ENCODE data around the gene PDHA1. TPM values are rescaled to one million over a fixed set of nuclear protein-coding genes. Genes with fewer than 3 reads are reported as not detected.

PDHA1 gene
- total RNA-seq, 2 donors from 2014 or later = 30.7 to 53.1 TPM

- TF ChIP-seq, protein P1, sequence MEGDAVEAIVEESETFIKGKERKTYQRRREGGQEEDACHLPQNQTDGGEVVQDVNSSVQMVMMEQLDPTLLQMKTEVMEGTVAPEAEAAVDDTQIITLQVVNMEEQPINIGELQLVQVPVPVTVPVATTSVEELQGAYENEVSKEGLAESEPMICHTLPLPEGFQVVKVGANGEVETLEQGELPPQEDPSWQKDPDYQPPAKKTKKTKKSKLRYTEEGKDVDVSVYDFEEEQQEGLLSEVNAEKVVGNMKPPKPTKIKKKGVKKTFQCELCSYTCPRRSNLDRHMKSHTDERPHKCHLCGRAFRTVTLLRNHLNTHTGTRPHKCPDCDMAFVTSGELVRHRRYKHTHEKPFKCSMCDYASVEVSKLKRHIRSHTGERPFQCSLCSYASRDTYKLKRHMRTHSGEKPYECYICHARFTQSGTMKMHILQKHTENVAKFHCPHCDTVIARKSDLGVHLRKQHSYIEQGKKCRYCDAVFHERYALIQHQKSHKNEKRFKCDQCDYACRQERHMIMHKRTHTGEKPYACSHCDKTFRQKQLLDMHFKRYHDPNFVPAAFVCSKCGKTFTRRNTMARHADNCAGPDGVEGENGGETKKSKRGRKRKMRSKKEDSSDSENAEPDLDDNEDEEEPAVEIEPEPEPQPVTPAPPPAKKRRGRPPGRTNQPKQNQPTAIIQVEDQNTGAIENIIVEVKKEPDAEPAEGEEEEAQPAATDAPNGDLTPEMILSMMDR (IDR thresholded peaks at IDR 0.05) = no peak
- no peak for TF ChIP-seq POLR2A (IDR thresholded peaks at IDR 0.05)
- no peak for TF ChIP-seq POLR2AphosphoS5 (IDR thresholded peaks at IDR 0.05)
- no peaks in the 10 kb centered on the region for H3K9me3 ChIP-seq
Observed at GRCh38 chrX:19344661-19345060, 934 bp downstream of the PDHA1 start.

DNA sequence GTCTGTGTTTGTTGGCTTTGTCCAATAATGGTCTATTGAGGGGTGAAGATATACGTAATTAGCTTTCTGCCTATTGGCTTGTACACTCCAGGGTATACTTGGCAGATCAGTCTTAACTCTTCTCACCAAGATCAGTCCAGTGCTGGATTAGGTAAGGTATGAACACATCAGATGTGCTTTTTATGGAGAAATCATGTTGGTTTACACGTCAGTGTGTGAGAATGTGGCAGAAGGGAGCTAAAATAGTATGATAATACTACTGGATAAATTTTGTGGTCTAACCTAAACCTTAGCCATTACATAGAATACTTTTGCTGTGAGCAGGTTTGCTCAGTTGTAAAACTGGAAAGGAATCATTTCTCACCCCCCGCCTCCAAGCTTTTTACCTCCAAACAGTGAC, 4.2 kb downstream of the PDHA1 start:
- intact Hi-C loops (cut with DNase I) = loop anchor here (10.0 kb wide), 1 partner anchor 363 kb away; the partner anchor contains the start of gene PHKA2
- no peak for DNase-seq (ENCODE audit: low spot score)

More at GRCh38 chrX:19344661-19345060, 934 bp downstream of the PDHA1 start:
- H3K4me1 ChIP-seq (replicated peaks) = no peaks in the 10 kb centered on the region
- H3K27ac ChIP-seq = peak overlapping the region in 1 of 2 donors; percentile 88
- 3% methylated on average over 10 of the region's 10 CpGs for WGBS
- peak overlapping the region; percentile 61 to 64 for H3K4me3 ChIP-seq
- intact Hi-C loops (cut with DNase I) = loop anchor here (10.0 kb wide), 1 partner anchor 360 kb away; the partner anchor contains the start of gene PHKA2
- no peaks in the 10 kb centered on the region for H3K27me3 ChIP-seq (replicated peaks; ENCODE audit: insufficient read depth)
- no peak for DNase-seq (ENCODE audit: low spot score)
- no peaks in the 10 kb centered on the region for H3K36me3 ChIP-seq

GRCh38 chrX:19349264-19349663, 5.5 kb downstream of the PDHA1 start:
- TF ChIP-seq, protein P1 (IDR thresholded peaks at IDR 0.05) = no peak
- TF ChIP-seq POLR2A (IDR thresholded peaks at IDR 0.05) (no peak), POLR2AphosphoS5 (IDR thresholded peaks at IDR 0.05) (no peak)
- Histone ChIP-seq H3K4me3 (no peak overlapping the region), H3K4me1 (replicated peaks) (no peaks in the 10 kb centered on the region), H3K27me3 (replicated peaks; ENCODE audit: insufficient read depth) (no peaks in the 10 kb centered on the region), H3K9me3 (no peaks in the 10 kb centered on the region), H3K36me3 (no peaks in the 10 kb centered on the region), H3K27ac (no peak overlapping the region)
- DNase-seq (ENCODE audit: low spot score) = no peak
- 86% methylated on average over 2 of the region's 2 CpGs for WGBS
- intact Hi-C loops (cut with DNase I) = loop anchor here (10.0 kb wide), 1 partner anchor 364 kb away; the partner anchor contains the start of gene PHKA2

More for the DNA sequence above, 4.2 kb downstream of the PDHA1 start:
- no peak for TF ChIP-seq POLR2AphosphoS5 (IDR thresholded peaks at IDR 0.05)
- no peak for TF ChIP-seq POLR2A (IDR thresholded peaks at IDR 0.05)
- TF ChIP-seq, protein P1 (IDR thresholded peaks at IDR 0.05) = no peak
- Histone ChIP-seq H3K4me1 (replicated peaks) (no peaks in the 10 kb centered on the region), H3K27me3 (replicated peaks; ENCODE audit: insufficient read depth) (no peaks in the 10 kb centered on the region), H3K9me3 (no peaks in the 10 kb centered on the region), H3K27ac (no peak overlapping the region), H3K4me3 (no peak overlapping the region), H3K36me3 (no peaks in the 10 kb centered on the region)
- 82% methylated on average over 3 of the region's 3 CpGs for WGBS

DNA sequence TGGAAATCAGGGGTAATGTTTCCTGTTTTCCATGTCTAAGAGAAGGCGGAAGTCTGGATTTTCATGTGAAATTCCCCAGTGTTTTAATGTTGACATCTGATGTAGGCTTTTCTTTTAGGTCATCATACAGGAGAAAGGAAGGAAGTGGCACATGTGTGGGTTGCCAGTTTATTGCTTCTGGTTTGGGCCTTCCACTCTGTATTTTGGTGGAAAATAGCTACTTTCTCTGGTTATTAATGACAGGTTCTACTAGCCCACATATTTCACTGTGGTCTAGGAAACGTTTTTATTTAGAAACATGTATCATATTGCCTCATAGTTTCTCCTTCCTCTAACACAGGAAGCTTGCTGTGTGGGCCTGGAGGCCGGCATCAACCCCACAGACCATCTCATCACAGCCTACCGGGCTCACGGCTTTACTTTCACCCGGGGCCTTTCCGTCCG, 7.2 kb downstream of the PDHA1 start:
- Histone ChIP-seq H3K27me3 (replicated peaks; ENCODE audit: insufficient read depth) (no peaks in the 10 kb centered on the region), H3K36me3 (no peaks in the 10 kb centered on the region), H3K27ac (no peak overlapping the region), H3K4me3 (no peak overlapping the region), H3K9me3 (no peaks in the 10 kb centered on the region), H3K4me1 (replicated peaks) (no peaks in the 10 kb centered on the region)
- intact Hi-C loops (cut with DNase I) = no loop called here
- TF ChIP-seq, protein P1 (IDR thresholded peaks at IDR 0.05) = no peak
- TF ChIP-seq POLR2A (IDR thresholded peaks at IDR 0.05) = no peak
- no peak for TF ChIP-seq POLR2AphosphoS5 (IDR thresholded peaks at IDR 0.05)
- WGBS = 92% methylated on average over 8 of the region's 8 CpGs
- DNase-seq (ENCODE audit: low spot score) = no peak

GRCh38 chrX:19354625-19355024, 10.9 kb downstream of the PDHA1 start:
- intact Hi-C loops (cut with DNase I) = no loop called here
- Histone ChIP-seq H3K4me3 (no peak overlapping the region), H3K9me3 (no peaks in the 10 kb centered on the region), H3K4me1 (replicated peaks) (no peaks in the 10 kb centered on the region), H3K27me3 (replicated peaks; ENCODE audit: insufficient read depth) (no peaks in the 10 kb centered on the region), H3K27ac (no peak overlapping the region), H3K36me3 (no peaks in the 10 kb centered on the region)
- TF ChIP-seq, protein P1 (IDR thresholded peaks at IDR 0.05) = no peak
- no peak for TF ChIP-seq POLR2A (IDR thresholded peaks at IDR 0.05)
- TF ChIP-seq POLR2AphosphoS5 (IDR thresholded peaks at IDR 0.05) = no peak
- 83% methylated on average over 6 of the region's 6 CpGs for WGBS
- DNase-seq (ENCODE audit: low spot score) = no peak
